ENCODE measurements around the gene SNRNP70.
"Not testable (repeated sequence)": the region's sequence is repeated elsewhere in the genome, so short reads cannot be mapped to it uniquely, and the experiment has no call there.

SNRNP70 gene

DNA sequence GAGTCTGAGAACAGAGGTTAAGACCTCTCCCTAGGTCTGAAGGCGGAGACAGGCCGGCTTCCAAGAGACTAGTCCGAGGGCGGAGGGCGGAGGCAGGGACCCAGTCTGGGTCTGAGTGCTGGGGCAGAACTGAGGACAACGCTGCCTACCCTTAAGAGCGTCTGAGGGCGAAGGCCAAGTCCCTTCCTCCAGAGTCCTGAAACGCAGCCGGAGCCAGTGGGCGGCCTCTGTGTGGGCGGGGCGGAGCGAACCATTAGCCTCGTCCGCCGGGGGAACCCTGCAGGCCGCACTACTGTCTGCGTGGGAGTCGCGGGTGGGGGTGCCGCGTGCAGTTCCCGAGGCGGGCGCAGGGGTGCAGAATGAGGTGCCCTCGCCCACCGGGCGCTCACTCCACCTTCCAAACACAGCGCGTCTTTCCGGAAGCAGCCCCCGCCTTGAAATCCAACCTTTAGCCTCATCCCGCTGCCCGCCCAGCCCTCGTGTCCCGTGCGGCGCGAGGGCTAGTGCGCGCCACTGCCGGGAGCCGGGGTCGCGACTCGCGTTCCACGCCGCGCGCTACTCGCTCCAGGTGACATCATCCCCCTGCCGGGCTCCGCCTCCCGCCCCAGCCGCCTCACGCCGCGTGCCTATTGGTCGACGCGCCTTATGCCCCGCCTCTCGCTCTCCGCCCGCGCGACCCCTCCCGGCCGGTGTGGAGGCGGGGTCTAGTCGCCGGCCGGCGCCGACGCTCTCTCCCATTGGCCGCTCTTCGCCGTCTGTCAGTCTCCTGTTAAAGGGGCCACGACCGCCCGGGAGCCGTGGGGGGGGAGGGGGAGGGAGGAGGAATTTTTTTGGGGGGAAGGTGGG lies 33.5 kb downstream of the SNRNP70 start, which contains the start of gene C19orf73:
Gene C19orf73 (minus strand): TSS at position 579 of the 846 bp plus-strand sequence. CDS start 121 bp downstream, at position 458.
- Histone ChIP-seq H3K4me1 (ENCODE audit: control insufficient read depth, low read depth, low read length) (peaks cover 2% of the 10 kb centered on the region), H3K27ac (ENCODE audit: low read length) (no peak within 1 kb of the TSS), H3K36me3 (ENCODE audit: control insufficient read depth, low read depth, low read length) (no peaks in the 10 kb centered on the region)

GRCh38 chr19:49119411-49120324 lies 34.4 kb downstream of the SNRNP70 start, which contains the start of gene PPFIA3:
PPFIA3 (plus strand) TSS chr19:49119544; CDS start chr19:49127874, 8,330 bp downstream.
- Histone ChIP-seq H3K4me1 (ENCODE audit: control insufficient read depth, low read depth, low read length) (no peaks in the 10 kb centered on the region), H3K27ac (ENCODE audit: low read length) (no peak within 1 kb of the TSS), H3K27me3 (ENCODE audit: control insufficient read depth, insufficient read depth, low read length) (peaks cover 24% of the 10 kb centered on the region), H3K9me3 (ENCODE audit: control insufficient read depth, low read depth, low read length) (no peaks in the 10 kb centered on the region), H3K36me3 (ENCODE audit: control insufficient read depth, low read depth, low read length) (no peaks in the 10 kb centered on the region), H3K4me3 (ENCODE audit: low read length) (peak within 1 kb of the TSS; percentile 81), H3K9ac (ENCODE audit: low read length) (peak within 1 kb of the TSS; percentile 80)

More for the DNA sequence above, 33.5 kb downstream of the SNRNP70 start, which contains the start of gene C19orf73:
- peak within 1 kb of the TSS; percentile 81 for H3K4me3 ChIP-seq (ENCODE audit: low read length)
- H3K9ac ChIP-seq (ENCODE audit: low read length): peak within 1 kb of the TSS; percentile 80
- peaks cover 24% of the 10 kb centered on the region for H3K27me3 ChIP-seq (ENCODE audit: control insufficient read depth, insufficient read depth, low read length)
- H3K9me3 ChIP-seq (ENCODE audit: control insufficient read depth, low read depth, low read length): no peaks in the 10 kb centered on the region

DNA sequence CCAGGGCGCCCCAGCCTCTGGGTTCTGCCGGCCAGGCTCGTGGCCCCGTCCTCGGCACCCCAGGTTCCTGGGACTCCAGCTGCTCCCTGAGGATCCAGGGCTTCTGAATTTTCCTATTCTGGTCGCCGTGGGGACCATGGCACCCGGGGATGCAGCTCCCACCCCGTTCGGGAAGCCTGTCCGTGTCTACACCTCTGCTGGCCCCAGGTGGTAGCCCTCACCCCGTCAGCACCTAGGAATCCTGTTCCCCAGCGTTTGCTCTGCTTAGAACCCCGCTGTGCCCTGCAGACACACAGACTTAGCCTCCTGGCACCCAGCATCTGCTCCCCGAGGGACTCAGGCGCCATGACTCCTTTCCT lies 35.1 kb downstream of the SNRNP70 start:
- no peaks in the 10 kb centered on the region for H3K4me1 ChIP-seq (ENCODE audit: control insufficient read depth, low read depth, low read length)
- H3K36me3 ChIP-seq (ENCODE audit: control insufficient read depth, low read depth, low read length): no peaks in the 10 kb centered on the region
- H3K9me3 ChIP-seq (ENCODE audit: control insufficient read depth, low read depth, low read length): no peaks in the 10 kb centered on the region
- H3K27ac ChIP-seq (ENCODE audit: low read length): no peak overlapping the region
- H3K27me3 ChIP-seq (ENCODE audit: control insufficient read depth, insufficient read depth, low read length): peaks cover 21% of the 10 kb centered on the region
- H3K4me3 ChIP-seq (ENCODE audit: low read length): peak overlapping the region; percentile 51
- H3K9ac ChIP-seq (ENCODE audit: low read length): no peak overlapping the region

DNA sequence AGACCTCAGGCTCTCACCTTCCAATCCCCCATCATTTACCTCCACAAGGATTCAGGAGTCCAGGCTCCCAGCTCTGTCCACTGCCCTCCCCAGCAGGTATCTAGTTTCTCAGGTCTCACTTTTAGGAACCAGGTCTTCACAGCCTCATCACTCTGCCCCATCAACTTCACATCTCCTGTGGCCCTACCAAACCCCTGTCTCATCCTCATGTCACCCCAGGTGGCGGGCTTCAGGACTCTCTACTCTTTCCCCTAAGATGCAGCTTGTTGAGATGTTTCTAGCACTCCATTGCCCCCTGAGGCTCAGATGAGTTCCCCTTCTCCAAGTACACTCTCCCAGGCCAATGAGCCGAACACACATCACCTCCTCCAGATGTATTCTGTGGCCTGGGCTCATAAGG lies 35.6 kb downstream of the SNRNP70 start:
- Histone ChIP-seq H3K9ac (ENCODE audit: low read length) (no peak overlapping the region), H3K4me1 (ENCODE audit: control insufficient read depth, low read depth, low read length) (no peaks in the 10 kb centered on the region), H3K27ac (ENCODE audit: low read length) (no peak overlapping the region), H3K27me3 (ENCODE audit: control insufficient read depth, insufficient read depth, low read length) (peaks cover 17% of the 10 kb centered on the region), H3K9me3 (ENCODE audit: control insufficient read depth, low read depth, low read length) (no peaks in the 10 kb centered on the region), H3K36me3 (ENCODE audit: control insufficient read depth, low read depth, low read length) (no peaks in the 10 kb centered on the region), H3K4me3 (ENCODE audit: low read length) (no peak overlapping the region)

DNA sequence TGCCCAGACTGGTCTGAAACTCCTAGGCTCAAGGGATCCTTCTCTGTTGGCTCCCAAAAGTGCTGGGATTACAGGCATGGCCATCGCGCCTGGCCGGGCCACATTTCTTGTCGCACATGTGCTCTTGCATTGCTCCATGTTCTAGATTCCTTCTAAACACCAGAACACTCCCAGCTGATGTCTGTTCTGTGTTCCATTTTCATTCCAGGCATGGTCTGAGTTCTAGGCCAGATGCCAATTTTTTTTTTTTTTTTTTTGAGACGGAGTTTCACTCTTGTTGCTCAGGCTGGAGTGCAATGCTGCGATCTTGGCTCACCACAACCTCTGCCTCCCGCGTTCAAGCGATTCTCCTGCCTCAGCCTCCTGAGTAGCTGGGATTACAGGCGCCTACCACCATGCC lies 36.6 kb downstream of the SNRNP70 start:
- not testable (repeated sequence) for H3K9ac ChIP-seq (ENCODE audit: low read length); H3K4me1 ChIP-seq (ENCODE audit: control insufficient read depth, low read depth, low read length); H3K9me3 ChIP-seq (ENCODE audit: control insufficient read depth, low read depth, low read length); H3K4me3 ChIP-seq (ENCODE audit: low read length); H3K27ac ChIP-seq (ENCODE audit: low read length); H3K36me3 ChIP-seq (ENCODE audit: control insufficient read depth, low read depth, low read length)
- peaks cover 17% of the 10 kb centered on the region for H3K27me3 ChIP-seq (ENCODE audit: control insufficient read depth, insufficient read depth, low read length)

GRCh38 chr19:49123285-49123684 lies 38.0 kb downstream of the SNRNP70 start:
- not testable (repeated sequence) for H3K4me1 ChIP-seq (ENCODE audit: control insufficient read depth, low read depth, low read length); H3K9me3 ChIP-seq (ENCODE audit: control insufficient read depth, low read depth, low read length); H3K27ac ChIP-seq (ENCODE audit: low read length); H3K9ac ChIP-seq (ENCODE audit: low read length); H3K4me3 ChIP-seq (ENCODE audit: low read length); H3K36me3 ChIP-seq (ENCODE audit: control insufficient read depth, low read depth, low read length)
- H3K27me3 ChIP-seq (ENCODE audit: control insufficient read depth, insufficient read depth, low read length): peaks cover 17% of the 10 kb centered on the region

GRCh38 chr19:49125025-49125731 lies 39.9 kb downstream of the SNRNP70 start:
- no peaks in the 10 kb centered on the region for H3K36me3 ChIP-seq (ENCODE audit: control insufficient read depth, low read depth, low read length)

DNA sequence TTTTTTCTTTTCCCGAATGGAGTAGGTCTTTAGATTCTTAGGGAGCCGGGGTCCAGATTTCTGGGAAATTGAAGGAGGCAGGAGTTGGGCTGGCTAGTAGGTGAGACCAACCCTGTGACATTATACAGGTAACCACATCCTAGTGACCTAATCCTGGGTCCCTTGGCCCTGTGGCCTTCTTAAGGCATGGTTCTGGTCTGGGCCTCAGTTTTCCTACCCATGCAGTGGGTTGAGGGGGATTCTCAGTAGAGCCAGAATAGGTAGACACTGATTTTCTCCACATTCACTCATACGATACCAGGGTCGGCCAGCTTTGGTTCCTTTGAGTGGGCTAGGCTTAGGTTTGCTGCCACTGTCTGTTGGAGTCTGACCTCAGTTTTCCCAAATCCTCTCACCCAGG lies 41.3 kb downstream of the SNRNP70 start:
- H3K9me3 ChIP-seq (ENCODE audit: control insufficient read depth, low read depth, low read length): no peaks in the 10 kb centered on the region
- H3K36me3 ChIP-seq (ENCODE audit: control insufficient read depth, low read depth, low read length): no peaks in the 10 kb centered on the region
- H3K4me3 ChIP-seq (ENCODE audit: low read length): no peak overlapping the region
- H3K27ac ChIP-seq (ENCODE audit: low read length): no peak overlapping the region
- peaks cover 7% of the 10 kb centered on the region for H3K4me1 ChIP-seq (ENCODE audit: control insufficient read depth, low read depth, low read length)
- H3K27me3 ChIP-seq (ENCODE audit: control insufficient read depth, insufficient read depth, low read length): no peaks in the 10 kb centered on the region
- no peak overlapping the region for H3K9ac ChIP-seq (ENCODE audit: low read length)

More at GRCh38 chr19:49125025-49125731, 39.9 kb downstream of the SNRNP70 start:
- Histone ChIP-seq H3K27ac (ENCODE audit: low read length) (no peak overlapping the region), H3K9me3 (ENCODE audit: control insufficient read depth, low read depth, low read length) (no peaks in the 10 kb centered on the region), H3K4me1 (ENCODE audit: control insufficient read depth, low read depth, low read length) (peaks cover 7% of the 10 kb centered on the region), H3K4me3 (ENCODE audit: low read length) (peak overlapping the region; percentile 34), H3K9ac (ENCODE audit: low read length) (no peak overlapping the region), H3K27me3 (ENCODE audit: control insufficient read depth, insufficient read depth, low read length) (peaks cover 10% of the 10 kb centered on the region)

- H3K4me3 ChIP-seq (ENCODE audit: low read length): not testable (repeated sequence)
Measured at GRCh38 chr19:49127225-49127624, 42.0 kb downstream of the SNRNP70 start.

GRCh38 chr19:49127674-49128544 lies 42.7 kb downstream of the SNRNP70 start:
- Histone ChIP-seq H3K4me1 (ENCODE audit: control insufficient read depth, low read depth, low read length) (peaks cover 10% of the 10 kb centered on the region), H3K4me3 (ENCODE audit: low read length) (peak overlapping the region; percentile 72), H3K9me3 (ENCODE audit: control insufficient read depth, low read depth, low read length) (no peaks in the 10 kb centered on the region), H3K36me3 (ENCODE audit: control insufficient read depth, low read depth, low read length) (no peaks in the 10 kb centered on the region), H3K27me3 (ENCODE audit: control insufficient read depth, insufficient read depth, low read length) (no peaks in the 10 kb centered on the region), H3K27ac (ENCODE audit: low read length) (no peak overlapping the region), H3K9ac (ENCODE audit: low read length) (peak overlapping the region; percentile 32)

More at GRCh38 chr19:49127225-49127624, 42.0 kb downstream of the SNRNP70 start:
- not testable (repeated sequence) for H3K9me3 ChIP-seq (ENCODE audit: control insufficient read depth, low read depth, low read length); H3K27me3 ChIP-seq (ENCODE audit: control insufficient read depth, insufficient read depth, low read length); H3K4me1 ChIP-seq (ENCODE audit: control insufficient read depth, low read depth, low read length); H3K9ac ChIP-seq (ENCODE audit: low read length); H3K27ac ChIP-seq (ENCODE audit: low read length); H3K36me3 ChIP-seq (ENCODE audit: control insufficient read depth, low read depth, low read length)
